ENCODE results near the gene CDK1. TPM values are rescaled to one million over a fixed set of nuclear protein-coding genes. Genes with fewer than 3 reads are reported as not detected.

CDK1 gene
- total RNA-seq, 4 donors from 2014 or later, result 1.8 to 5.9 (median 3.2) TPM

DNA sequence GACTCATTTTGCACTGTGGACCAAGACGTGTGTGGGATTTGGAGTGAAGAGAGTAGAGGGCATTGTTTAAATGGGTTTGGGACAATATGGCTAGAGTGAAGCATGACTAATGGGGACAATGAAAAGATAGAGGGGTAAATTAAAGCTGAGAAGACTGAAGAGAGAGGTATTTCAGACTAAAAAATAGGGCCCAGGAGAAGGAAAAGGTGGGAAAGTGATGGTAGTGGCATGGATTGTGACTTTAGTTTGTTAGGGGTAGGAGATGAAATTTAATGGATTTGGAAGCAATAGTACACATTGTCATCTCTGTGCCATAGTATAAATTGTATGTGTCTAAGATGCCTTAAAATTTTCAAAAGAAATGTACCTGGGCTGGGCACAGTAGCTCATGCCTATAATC is 18.2 kb downstream of the CDK1 start:
- no peaks in the 10 kb centered on the region for H3K36me3 ChIP-seq
- 96 to 98% methylated on average over 1 of the region's 1 CpG for WGBS, 2 donors
- H3K4me3 ChIP-seq (replicated peaks in 1 of 3), result no peak overlapping the region
- no peak overlapping the region for H3K27ac ChIP-seq
- no peaks in the 10 kb centered on the region for H3K9me3 ChIP-seq
- no peak for DNase-seq
- intact Hi-C loops (cut with DNase I), result no loop called here
- TF ChIP-seq POLR2A (IDR thresholded peaks at IDR 0.05), result no peak
- TF ChIP-seq, protein P1, sequence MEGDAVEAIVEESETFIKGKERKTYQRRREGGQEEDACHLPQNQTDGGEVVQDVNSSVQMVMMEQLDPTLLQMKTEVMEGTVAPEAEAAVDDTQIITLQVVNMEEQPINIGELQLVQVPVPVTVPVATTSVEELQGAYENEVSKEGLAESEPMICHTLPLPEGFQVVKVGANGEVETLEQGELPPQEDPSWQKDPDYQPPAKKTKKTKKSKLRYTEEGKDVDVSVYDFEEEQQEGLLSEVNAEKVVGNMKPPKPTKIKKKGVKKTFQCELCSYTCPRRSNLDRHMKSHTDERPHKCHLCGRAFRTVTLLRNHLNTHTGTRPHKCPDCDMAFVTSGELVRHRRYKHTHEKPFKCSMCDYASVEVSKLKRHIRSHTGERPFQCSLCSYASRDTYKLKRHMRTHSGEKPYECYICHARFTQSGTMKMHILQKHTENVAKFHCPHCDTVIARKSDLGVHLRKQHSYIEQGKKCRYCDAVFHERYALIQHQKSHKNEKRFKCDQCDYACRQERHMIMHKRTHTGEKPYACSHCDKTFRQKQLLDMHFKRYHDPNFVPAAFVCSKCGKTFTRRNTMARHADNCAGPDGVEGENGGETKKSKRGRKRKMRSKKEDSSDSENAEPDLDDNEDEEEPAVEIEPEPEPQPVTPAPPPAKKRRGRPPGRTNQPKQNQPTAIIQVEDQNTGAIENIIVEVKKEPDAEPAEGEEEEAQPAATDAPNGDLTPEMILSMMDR (IDR thresholded peaks at IDR 0.05), result no peak
- H3K27me3 ChIP-seq, result no peaks in the 10 kb centered on the region
- peaks cover 8 to 9% of the 10 kb centered on the region in 2 donors for H3K4me1 ChIP-seq

DNA sequence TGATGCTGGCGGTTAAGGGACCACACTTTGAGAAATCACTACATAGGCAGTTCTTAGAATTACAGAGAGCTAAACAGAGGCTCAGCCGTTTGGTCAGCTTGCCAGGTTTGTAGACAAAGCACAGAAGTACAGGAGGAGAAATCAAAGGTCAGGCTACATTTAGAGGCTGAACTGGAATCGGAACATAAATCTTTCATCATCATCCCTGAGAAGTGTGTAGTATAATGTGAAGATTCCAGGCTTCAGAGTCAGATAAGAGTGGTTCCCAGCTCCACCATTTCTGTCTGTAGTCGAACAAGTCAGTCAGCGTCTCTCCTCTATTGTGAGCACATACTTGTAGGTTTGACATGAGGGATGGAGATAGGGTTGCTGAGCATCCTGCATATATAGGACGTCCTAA is 18.9 kb downstream of the CDK1 start:
- Histone ChIP-seq H3K36me3 (no peaks in the 10 kb centered on the region), H3K27me3 (no peaks in the 10 kb centered on the region), H3K4me1 (peaks cover 9 to 14% of the 10 kb centered on the region in 2 donors), H3K4me3 (replicated peaks in 1 of 3) (no peak overlapping the region), H3K9me3 (no peaks in the 10 kb centered on the region), H3K27ac (no peak overlapping the region)
- no peak for DNase-seq
- intact Hi-C loops (cut with DNase I), result no loop called here
- no peak for TF ChIP-seq POLR2A (IDR thresholded peaks at IDR 0.05)
- TF ChIP-seq, protein P1 (IDR thresholded peaks at IDR 0.05), result no peak
- 67 to 81% methylated on average over 6 of the region's 6 CpGs for WGBS, 2 donors

DNA sequence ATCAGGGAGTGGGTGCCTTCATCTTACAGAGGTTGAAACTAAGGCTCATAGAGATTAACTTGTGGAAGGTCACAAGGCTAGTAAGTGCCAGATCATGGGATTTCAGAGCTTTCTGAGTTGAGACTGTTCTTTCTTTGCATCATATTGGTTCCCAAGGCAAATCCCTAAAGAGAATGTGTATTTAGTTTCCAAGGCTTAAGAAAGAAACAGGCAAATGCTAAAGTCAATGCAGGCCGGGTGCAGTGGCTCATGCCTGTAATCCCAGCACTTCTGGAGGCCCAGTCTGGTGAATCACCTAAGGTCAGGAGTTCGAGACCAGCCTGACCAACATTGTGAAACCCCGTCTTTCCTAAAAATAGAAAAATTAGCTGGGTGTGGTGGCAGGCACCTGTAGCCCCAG is 19.8 kb downstream of the CDK1 start:
- TF ChIP-seq, protein P1 (IDR thresholded peaks at IDR 0.05), result no peak
- TF ChIP-seq POLR2A (IDR thresholded peaks at IDR 0.05), result no peak
- Histone ChIP-seq H3K27me3 (no peaks in the 10 kb centered on the region), H3K36me3 (no peaks in the 10 kb centered on the region), H3K27ac (no peak overlapping the region), H3K4me3 (replicated peaks in 1 of 3) (no peak overlapping the region), H3K4me1 (peaks cover 9 to 14% of the 10 kb centered on the region in 2 donors), H3K9me3 (no peaks in the 10 kb centered on the region)
- no peak for DNase-seq
- intact Hi-C loops (cut with DNase I), result no loop called here
- 96 to 98% methylated on average over 3 of the region's 3 CpGs for WGBS, 2 donors

DNA sequence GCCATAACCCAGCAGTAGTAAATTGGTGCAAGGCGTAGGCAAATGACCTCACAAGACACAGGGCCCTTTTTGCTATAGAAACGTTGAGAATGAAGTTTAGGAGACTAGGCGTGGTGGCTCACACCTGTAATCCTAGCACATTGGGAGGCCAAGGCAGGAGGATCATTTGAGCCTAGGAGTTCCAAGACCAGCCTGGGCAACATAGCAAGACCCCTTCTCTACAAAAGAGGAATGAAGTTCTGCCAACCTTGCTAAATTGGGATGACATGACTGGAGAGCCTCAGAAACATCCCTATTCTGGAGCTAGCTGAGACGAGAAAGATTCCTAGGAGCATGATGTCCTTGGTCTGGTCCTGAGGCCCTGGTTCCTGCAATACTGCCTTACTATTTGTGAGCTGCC is 20.6 kb downstream of the CDK1 start:
- Histone ChIP-seq H3K27me3 (no peaks in the 10 kb centered on the region), H3K27ac (no peak overlapping the region), H3K4me1 (peaks cover 9 to 14% of the 10 kb centered on the region in 2 donors), H3K9me3 (no peaks in the 10 kb centered on the region), H3K36me3 (no peaks in the 10 kb centered on the region), H3K4me3 (replicated peaks in 1 of 3) (no peak overlapping the region)
- intact Hi-C loops (cut with DNase I), result no loop called here
- no peak for TF ChIP-seq POLR2A (IDR thresholded peaks at IDR 0.05)
- TF ChIP-seq, protein P1 (IDR thresholded peaks at IDR 0.05), result no peak
- DNase-seq, result no peak
- 69 to 98% methylated on average over 4 of the region's 4 CpGs for WGBS, 2 donors

DNA sequence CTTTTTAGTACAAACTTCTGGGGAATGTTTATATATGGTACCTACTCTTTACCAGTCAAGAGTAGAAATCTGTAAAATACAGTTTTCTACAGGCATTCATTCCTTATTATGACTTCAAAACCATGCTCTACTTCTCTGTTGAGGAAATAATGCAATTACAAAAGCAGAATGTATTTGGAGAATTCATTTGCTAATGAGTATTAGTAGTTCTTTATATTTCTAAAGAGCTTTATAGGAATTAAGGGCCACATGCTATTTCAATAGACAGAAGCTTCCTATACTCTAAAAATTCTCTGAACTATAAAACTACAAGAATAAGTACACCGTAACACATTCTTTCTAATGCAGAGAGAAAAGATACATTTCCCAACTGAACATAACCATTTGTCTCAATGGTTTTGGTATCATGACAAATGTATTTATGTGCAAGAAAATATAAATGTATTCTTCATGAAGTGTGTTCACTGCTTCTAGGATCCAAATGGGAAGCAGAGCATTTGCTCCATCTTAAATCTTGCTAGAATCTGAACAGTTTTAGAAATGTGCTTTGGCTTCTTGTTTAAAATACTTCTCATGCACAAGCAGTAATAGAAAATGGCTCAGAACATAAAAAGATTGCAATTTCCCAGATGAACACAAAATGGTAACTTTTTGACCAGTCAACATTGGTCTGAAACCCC is 21.8 kb downstream of the CDK1 start:
- WGBS, 2 donors, result 96 to 98% methylated on average over 1 of the region's 1 CpG
- Histone ChIP-seq H3K4me3 (replicated peaks in 1 of 3) (no peak overlapping the region), H3K27ac (peak overlapping the region in 1 of 3 donors; percentile 21), H3K27me3 (no peaks in the 10 kb centered on the region), H3K36me3 (no peaks in the 10 kb centered on the region), H3K9me3 (no peaks in the 10 kb centered on the region), H3K4me1 (peaks cover 9 to 14% of the 10 kb centered on the region in 2 donors)
- no peak for TF ChIP-seq POLR2A (IDR thresholded peaks at IDR 0.05)
- TF ChIP-seq, protein P1 (IDR thresholded peaks at IDR 0.05), result no peak
- intact Hi-C loops (cut with DNase I), result no loop called here
- no peak for DNase-seq

Measured in thyroid gland (tissue), 4 donors.